Transverse colon (tissue), 4 donors: ENCODE results near the gene DYNLT3.

ENCODE experiments used
- CTCF ChIP-seq, 5 experiments: fragments of 200-600 bp in 3 of 5; fragments of 450-650 bp in 2 of 5; sonication (generic) in 3 of 5; IDR thresholded peaks; 1 replicate in 2 of 5; 2 replicates in 3 of 5; pipeline ENCODE4 v1.5.1; 2016 to 2017; ENCODE audit warnings: antibody characterized with exemption in 5 of 5, inconsistent platforms in 3 of 5, mild to moderate bottlenecking in 2 of 5, moderate library complexity in 1 of 5
- POLR2A ChIP-seq: fragments of 450-650 bp; IDR thresholded peaks from one replicate; pipeline ENCODE4 v1.6.1; 2016; ENCODE audit warnings: antibody characterized with exemption, mild to moderate bottlenecking, moderate library complexity
- POLR2AphosphoS5 ChIP-seq, 3 donors: sonication (generic); formaldehyde crosslinking; IDR thresholded peaks; one replicate each; pipeline ENCODE4 v1.6.1; 2016; ENCODE audit warnings: antibody characterized with exemption in 3 of 3

- TF ChIP-seq CTCF (IDR thresholded peaks at IDR 0.05) (no peak), POLR2AphosphoS5 (IDR thresholded peaks at IDR 0.05) (peak; percentile 85 to 92 (median 87)), POLR2A (peak; percentile 83)
Measured at GRCh38 chrX:37846934-37847732, at the start of gene DYNLT3.
